HCT116 (cell line): ENCODE results near the gene PLCB4. TPM values are rescaled to one million over a fixed set of nuclear protein-coding genes. Genes with fewer than 3 reads are reported as not detected.

Experiments
- ATAC-seq: fragments of 200-7000 bp; cut with Tn5 transposase; 2 replicates; pipeline ENCODE4 v1.9.1; 2020; ENCODE audit warnings: mild to moderate bottlenecking, moderate library complexity
- BruUV-seq: library from RNA; stranded (reverse); fragments of 400-500 nt; replicated peaks from 2 replicates; lab custom pipeline; 2021; lab: Mats Ljungman, UMichigan
- CTCF ChIA-PET: fragments of 300-600 bp; sonication (Branson Sonifier 250); formaldehyde crosslinking; loops from one replicate; lab custom pipeline; 2021; ENCODE audit warnings: antibody characterized with exemption; lab: Charles Lee
- POLR2A ChIA-PET: fragments of 300-600, 350-600 bp; sonication (Branson Sonifier 250); formaldehyde crosslinking; loops from one replicate; lab custom pipeline; 2021; ENCODE audit warnings: antibody characterized with exemption; lab: Charles Lee
- RAD21 ChIA-PET, 2 experiments: fragments of 300-600 bp; sonication (Branson Sonifier 250); formaldehyde crosslinking; loops; one replicate each; lab custom pipeline; 2023; ENCODE audit warnings: low total read pairs in 2 of 2; ENCODE audit not compliant: uncharacterized antibody in 2 of 2, unreplicated experiment in 2 of 2, low non-redundant PET in 1 of 2; lab: Charles Lee
- DNase-seq: peaks from one replicate; pipeline ENCODE4 v3.0.0-alpha.2; 2010; ENCODE audit warnings: low read depth, low spot score
- H2AFZ ChIP-seq: fragments of 200-600 bp; shearing (Covaris generic), sonication (generic); 2 replicates; pipeline ENCODE4 v1.6.1; 2017; ENCODE audit warnings: low read depth, mixed run types, mixed read lengths, antibody characterized with exemption, low read length; ENCODE audit not compliant: poor library complexity, severe bottlenecking
- H3K27ac ChIP-seq: 2 replicates; pipeline ENCODE4 v1.5.1; 2012; ENCODE audit warnings: low read depth, low read length
- H3K27me3 ChIP-seq: fragments of 200-600 bp; sonication (generic); 2 replicates; pipeline ENCODE4 v1.6.1; 2016; ENCODE audit warnings: mixed run types, low read length, mixed read lengths; ENCODE audit not compliant: insufficient read depth
- H3K36me3 ChIP-seq, 2 experiments: fragments of 200-500 bp in 1 of 2; fragments of 200-600 bp in 1 of 2; sonication (Bioruptor generic) in 1 of 2; sonication (generic) in 1 of 2; 2 replicates each; pipeline versions ENCODE4 v1.5.1 to v1.6.1; 2014 to 2016; ENCODE audit warnings: low read length in 2 of 2, inconsistent platforms in 1 of 2, mixed read lengths in 1 of 2, mixed run types in 1 of 2; ENCODE audit not compliant: insufficient read depth in 2 of 2, control insufficient read depth in 1 of 2
- H3K4me1 ChIP-seq, 2 experiments: fragments of 200-600 bp in 1 of 2; sonication (generic) in 1 of 2; 2 replicates each; pipeline versions ENCODE4 v1.5.1 to v1.6.1; 2012 to 2017; ENCODE audit warnings: low read length in 2 of 2, inconsistent platforms in 1 of 2, mild to moderate bottlenecking in 1 of 2, mixed read lengths in 1 of 2, mixed run types in 1 of 2, moderate library complexity in 1 of 2; ENCODE audit not compliant: insufficient read depth in 2 of 2, control insufficient read depth in 1 of 2
- H3K4me2 ChIP-seq: fragments of 200-600 bp; sonication (generic); 2 replicates; pipeline ENCODE4 v1.6.1; 2017; ENCODE audit warnings: mixed run types, low read length, mixed read lengths
- H3K4me3 ChIP-seq, 2 experiments: fragments of 200-600 bp in 1 of 2; sonication (generic) in 1 of 2; replicated peaks in 1 of 2; 2 replicates each; pipeline ENCODE4 v1.5.1; 2011 to 2016; ENCODE audit warnings: low read length in 2 of 2, control low read depth in 1 of 2, low read depth in 1 of 2, mild to moderate bottlenecking in 1 of 2, mixed read lengths in 1 of 2, mixed run types in 1 of 2
- H3K79me2 ChIP-seq: fragments of 200-600 bp; sonication (generic); 2 replicates; pipeline ENCODE4 v1.6.1; 2017; ENCODE audit warnings: mild to moderate bottlenecking, mixed run types, low read length, moderate library complexity, mixed read lengths; ENCODE audit not compliant: insufficient read depth
- H3K9ac ChIP-seq: fragments of 200-600 bp; sonication (generic); 2 replicates; pipeline ENCODE4 v1.6.1; 2016; ENCODE audit warnings: low read length, mixed read lengths
- H3K9me2 ChIP-seq: fragments of 200-600 bp; sonication (generic), shearing (Covaris generic); 2 replicates; pipeline ENCODE4 v1.6.1; 2017; ENCODE audit warnings: mixed run types, mild to moderate bottlenecking, moderate library complexity; ENCODE audit not compliant: insufficient read depth
- H3K9me3 ChIP-seq, 2 experiments: fragments of 200-500 bp in 1 of 2; fragments of 200-600 bp in 1 of 2; sonication (Bioruptor generic) in 1 of 2; sonication (generic) in 1 of 2; 2 replicates each; pipeline ENCODE4 v1.6.1; 2014 to 2017; ENCODE audit warnings: low read length in 2 of 2, mixed read lengths in 2 of 2, inconsistent platforms in 1 of 2, low read depth in 1 of 2, mild to moderate bottlenecking in 1 of 2, mixed run types in 1 of 2, moderate library complexity in 1 of 2; ENCODE audit not compliant: control insufficient read depth in 1 of 2, insufficient read depth in 1 of 2
- H4K20me1 ChIP-seq: fragments of 200-600 bp; sonication (generic), shearing (Covaris generic); 2 replicates; pipeline ENCODE4 v1.6.1; 2017; ENCODE audit warnings: mixed run types, mild to moderate bottlenecking, moderate library complexity; ENCODE audit not compliant: insufficient read depth
- CBX3 ChIP-seq: IDR thresholded peaks from 2 replicates; pipeline ENCODE4 v1.6.1; 2012; ENCODE audit warnings: low read depth
- CTCF ChIP-seq, 3 experiments: fragments of 200-600 bp in 1 of 3; sonication (generic) in 1 of 3; IDR thresholded peaks in 2 of 3; conservative IDR thresholded peaks in 1 of 3; 2 replicates each; pipeline ENCODE4 v1.5.1; 2012 to 2017; ENCODE audit warnings: low read depth in 2 of 3, low read length in 2 of 3, antibody characterized with exemption in 1 of 3, borderline replicate concordance in 1 of 3, control low read depth in 1 of 3, mild to moderate bottlenecking in 1 of 3, mixed read lengths in 1 of 3, mixed run types in 1 of 3, moderate library complexity in 1 of 3; ENCODE audit not compliant: insufficient read depth in 1 of 3
- EGR1 ChIP-seq: IDR thresholded peaks from 2 replicates; pipeline ENCODE4 v1.6.1; 2012; ENCODE audit warnings: low read depth
- ELF1 ChIP-seq: IDR thresholded peaks from 2 replicates; pipeline ENCODE4 v1.6.1; 2012; ENCODE audit warnings: low read depth, borderline replicate concordance
- EZH2 ChIP-seq: fragments of 200-600 bp; sonication (generic); IDR thresholded peaks from 2 replicates; pipeline ENCODE4 v1.6.1; 2017; ENCODE audit warnings: antibody characterized with exemption, mixed run types
- EZH2phosphoT487 ChIP-seq: fragments of 200-600 bp; IDR thresholded peaks from 2 replicates; pipeline ENCODE4 v1.6.1; 2018; ENCODE audit warnings: antibody characterized with exemption, borderline replicate concordance
- FOSL1 ChIP-seq: IDR thresholded peaks from 2 replicates; pipeline ENCODE4 v1.6.1; 2012; ENCODE audit warnings: low read depth
- MAX ChIP-seq: IDR thresholded peaks from 2 replicates; pipeline ENCODE4 v1.6.1; 2012
- POLR2A ChIP-seq: IDR thresholded peaks from 2 replicates; pipeline ENCODE4 v1.7.0; 2011; ENCODE audit warnings: borderline replicate concordance; ENCODE audit not compliant: insufficient read depth, insufficient read length; ENCODE audit errors: extremely low read depth
- POLR2AphosphoS5 ChIP-seq: IDR thresholded peaks from 2 replicates; pipeline ENCODE4 v1.6.1; 2011; ENCODE audit warnings: mild to moderate bottlenecking, low read depth, low read length, moderate library complexity
- RAD21 ChIP-seq: IDR thresholded peaks from 2 replicates; pipeline ENCODE4 v1.6.1; 2012; ENCODE audit warnings: low read depth, mild to moderate bottlenecking
- REST ChIP-seq: IDR thresholded peaks from 2 replicates; pipeline ENCODE4 v1.6.1; 2012; ENCODE audit warnings: low read depth
- SIN3A ChIP-seq: IDR thresholded peaks from 2 replicates; pipeline ENCODE4 v1.6.1; 2012; ENCODE audit warnings: low read depth
- SP1 ChIP-seq: IDR thresholded peaks from 2 replicates; pipeline ENCODE4 v1.6.1; 2012; ENCODE audit warnings: low read depth
- SRF ChIP-seq: IDR thresholded peaks from 2 replicates; pipeline ENCODE4 v1.6.1; 2012; ENCODE audit warnings: low read depth
- TCF7L2 ChIP-seq: IDR thresholded peaks from 2 replicates; pipeline ENCODE4 v1.7.0; 2011; ENCODE audit warnings: borderline replicate concordance, inconsistent platforms; ENCODE audit not compliant: insufficient read depth, insufficient read length; ENCODE audit errors: extremely low read depth
- YY1 ChIP-seq: IDR thresholded peaks from 2 replicates; pipeline ENCODE4 v1.6.1; 2011; ENCODE audit warnings: low read length, low read depth, moderate library complexity, mild to moderate bottlenecking; ENCODE audit not compliant: insufficient replicate concordance; ENCODE audit errors: extremely low read depth
- ZBTB33 ChIP-seq: IDR thresholded peaks from 2 replicates; pipeline ENCODE4 v1.6.1; 2011; ENCODE audit warnings: mild to moderate bottlenecking, low read length, moderate library complexity; ENCODE audit not compliant: insufficient replicate concordance; ENCODE audit errors: extremely low read depth
- ZFX ChIP-seq: fragments of 450-650 bp; IDR thresholded peaks from 2 replicates; pipeline ENCODE4 v1.6.1; 2017
- ZNF274 ChIP-seq: fragments of 200-500 bp; sonication (Bioruptor generic); IDR thresholded peaks from 2 replicates; pipeline ENCODE4 v1.6.1; 2014; ENCODE audit warnings: mild to moderate bottlenecking, low read depth, low read length, inconsistent platforms
- intact Hi-C: fragments of 100-400 bp; cut with micrococcal nuclease; formaldehyde crosslinking; loops from 2 replicates; pipeline ENCODE4 v1.10.0; 2022
- total RNA-seq: library from RNA; stranded (reverse); gene quantifications from one replicate; pipeline ENCODE4 v1.2.1, GENCODE V29; 2021; ENCODE audit not compliant: unreplicated experiment

Gene PLCB4
- total RNA-seq, 1 experiment from 2014 or later: 2.5 TPM

GRCh38 chr20:9375221-9375681, 306.4 kb downstream of the PLCB4 start:
- H3K36me3 ChIP-seq: no peaks in the 10 kb centered on the region
- intact Hi-C loops: no loop called here
- no peak overlapping the region for H3K9ac ChIP-seq
- no peak overlapping the region for H3K4me2 ChIP-seq
- no peaks in the 10 kb centered on the region for H3K9me3 ChIP-seq
- H3K9me2 ChIP-seq: no peaks in the 10 kb centered on the region
- RAD21 ChIA-PET: no interaction called here
- no peak overlapping the region for H2AFZ ChIP-seq
- TF ChIP-seq ZBTB33: no peak
- TF ChIP-seq RAD21: no peak
- TF ChIP-seq SP1: no peak
- TF ChIP-seq TCF7L2: no peak
- no peak for TF ChIP-seq REST
- no peak for TF ChIP-seq ZFX
- TF ChIP-seq CTCF (IDR thresholded peaks at IDR 0.05 in 2 of 3, conservative IDR thresholded peaks at IDR 0.05 in 1 of 3; ENCODE audit: borderline replicate concordance in 1 of 3, insufficient read depth in 1 of 3, low read depth in 2 of 3, low read length in 2 of 3): no peak
- no peak for TF ChIP-seq SRF
- no peak for TF ChIP-seq ELF1
- TF ChIP-seq EZH2: no peak
- TF ChIP-seq YY1: no peak
- no peak for TF ChIP-seq CBX3
- no peak for TF ChIP-seq EGR1
- TF ChIP-seq ZNF274: no peak
- TF ChIP-seq SIN3A: no peak
- no peak for TF ChIP-seq MAX
- no peak for TF ChIP-seq POLR2A
- no peak for TF ChIP-seq FOSL1
- no peak for TF ChIP-seq EZH2phosphoT487
- TF ChIP-seq POLR2AphosphoS5: no peak
- no peak overlapping the region for H3K27ac ChIP-seq
- H3K4me1 ChIP-seq: no peaks in the 10 kb centered on the region
- no peaks in the 10 kb centered on the region for H3K27me3 ChIP-seq
- no peak overlapping the region for H3K4me3 ChIP-seq
- H4K20me1 ChIP-seq: no peaks in the 10 kb centered on the region
- CTCF ChIA-PET: no interaction called here
- BruUV-seq: no TSS peak
- no peaks in the 10 kb centered on the region for H3K79me2 ChIP-seq
- no peak for DNase-seq
- ATAC-seq: no peak
- POLR2A ChIA-PET: no interaction called here
